K562 (cell line): ENCODE measurements around the gene CST7.

Experiments used
- CBX3 ChIP-seq, 2 experiments: IDR thresholded peaks; 1 replicate in 1 of 2; 2 replicates in 1 of 2; pipeline ENCODE4 v1.6.1; 2012; ENCODE audit warnings: inconsistent platforms in 2 of 2, low read length in 2 of 2, borderline replicate concordance in 1 of 2, control low read depth in 1 of 2
- CTCF ChIP-seq, 3 experiments: IDR thresholded peaks in 2 of 3; conservative IDR thresholded peaks in 1 of 3; 2 replicates each; pipeline ENCODE4 v1.5.1; 2011 to 2012; ENCODE audit warnings: low read length in 3 of 3, mild to moderate bottlenecking in 3 of 3, control low read depth in 2 of 3, improper control_type of control experiment in 1 of 3, inconsistent platforms in 1 of 3, low read depth in 1 of 3, mixed read lengths in 1 of 3, moderate library complexity in 1 of 3; ENCODE audit not compliant: insufficient read depth in 2 of 3
- DNMT1 ChIP-seq: fragments of 450-650 bp; IDR thresholded peaks from 2 replicates; pipeline ENCODE4 v1.6.1; 2016; ENCODE audit warnings: antibody characterized with exemption, mild to moderate bottlenecking
- ELF4 ChIP-seq: fragments of 450-650 bp; formaldehyde crosslinking; IDR thresholded peaks from 2 replicates; pipeline ENCODE4 v1.4.0; 2022; ENCODE audit warnings: missing genetic modification characterization
- EZH2 ChIP-seq: IDR thresholded peaks from 2 replicates; pipeline ENCODE4 v1.6.1; 2012; ENCODE audit warnings: low read depth, mild to moderate bottlenecking, inconsistent platforms, low read length, borderline replicate concordance
- FOSL1 ChIP-seq: fragments of 200-800 bp; sonication (Bioruptor generic); conservative IDR thresholded peaks from 2 replicates; pipeline ENCODE4 v1.6.1; 2016; ENCODE audit warnings: missing genetic modification characterization, missing compliant biosample characterization
- MITF ChIP-seq: IDR thresholded peaks from 2 replicates; pipeline ENCODE4 v1.6.1; 2014; ENCODE audit warnings: antibody characterized with exemption
- MTF1 ChIP-seq: fragments of 250-450 bp; sonication (Bioruptor Pico); IDR thresholded peaks from 2 replicates; pipeline ENCODE4 v1.9.0; 2021; ENCODE audit warnings: moderate library complexity, mild to moderate bottlenecking, inconsistent platforms, borderline replicate concordance
- REST ChIP-seq, 2 experiments: fragments of 450-650 bp; formaldehyde crosslinking in 1 of 2; IDR thresholded peaks; 2 replicates each; pipeline versions ENCODE4 v1.4.0 to v1.6.1; 2014 to 2020; ENCODE audit warnings: mild to moderate bottlenecking in 2 of 2, borderline replicate concordance in 1 of 2, low read depth in 1 of 2
- SREBF2 ChIP-seq: sonication (generic); formaldehyde crosslinking; IDR thresholded peaks from 2 replicates; pipeline ENCODE4 v1.4.0; 2020; ENCODE audit warnings: mild to moderate bottlenecking, missing genetic modification reagents
- USF2 ChIP-seq: sonication (generic); formaldehyde crosslinking; IDR thresholded peaks from 2 replicates; pipeline ENCODE4 v1.5.0; 2020; ENCODE audit warnings: missing genetic modification reagents
- ZNF124 ChIP-seq: sonication (generic); formaldehyde crosslinking; IDR thresholded peaks from 2 replicates; pipeline ENCODE4 v1.8.1; 2022; ENCODE audit warnings: missing genetic modification reagents
- ZNF639 ChIP-seq, 2 experiments: fragments of 200-800 bp in 1 of 2; sonication (Bioruptor generic) in 1 of 2; sonication (generic) in 1 of 2; formaldehyde crosslinking in 1 of 2; IDR thresholded peaks in 1 of 2; conservative IDR thresholded peaks in 1 of 2; 2 replicates each; pipeline versions ENCODE4 v1.5.0 to v1.6.1; 2016 to 2020; ENCODE audit warnings: missing compliant biosample characterization in 1 of 2, missing genetic modification characterization in 1 of 2, missing genetic modification reagents in 1 of 2

- TF ChIP-seq CTCF (IDR thresholded peaks at IDR 0.05 in 2 of 3, conservative IDR thresholded peaks at IDR 0.05 in 1 of 3; ENCODE audit: insufficient read depth in 2 of 3, low read depth in 1 of 3, low read length in 3 of 3) (no peak), USF2 (no peak), ELF4 (CRISPR knock-in tag) (no peak), MITF (no peak), FOSL1 (tag) (no peak), REST (IDR thresholded peaks at IDR 0.05; ENCODE audit: borderline replicate concordance) (no peak), REST (CRISPR knock-in tag; IDR thresholded peaks at IDR 0.05; ENCODE audit: low read depth) (no peak), ZNF639 (CRISPR knock-in tag; conservative IDR thresholded peaks at IDR 0.05 in 1 of 2, IDR thresholded peaks at IDR 0.05 in 1 of 2) (no peak), EZH2 (no peak), SREBF2 (CRISPR knock-in tag) (no peak), DNMT1 (no peak), MTF1 (CRISPR knock-in tag) (no peak), ZNF124 (no peak), CBX3 (IDR thresholded peaks at IDR 0.05; ENCODE audit: borderline replicate concordance in 1 of 2, low read length in 2 of 2) (no peak)
Observed at GRCh38 chr20:24983896-24984295, 34.8 kb downstream of the CST7 start.
